ENCODE measurements around the gene SDK2. TPM values are rescaled to one million over a fixed set of nuclear protein-coding genes. Genes with fewer than 3 reads are reported as not detected.

The SDK2 gene
- total and polyA plus RNA-seq, 9 of the 15 experiments (the other 6 are each of a cell fraction or from before 2014, with no cell fraction given): 0.04 TPM; not detected in 8

- TF ChIP-seq TEAD4 (IDR thresholded peaks at IDR 0.05; ENCODE audit: low read length) (peak; percentile 71), TEAD4 (CRISPR knock-in tag; IDR thresholded peaks at IDR 0.05; ENCODE audit: borderline replicate concordance) (no peak), MYC (IDR thresholded peaks at IDR 0.05; ENCODE audit: low read depth, low read length) (peak; percentile 68), MYC (CRISPR knock-in tag; IDR thresholded peaks at IDR 0.05; ENCODE audit: borderline replicate concordance, low read depth) (no peak), TGIF2 (CRISPR knock-in tag; IDR thresholded peaks at IDR 0.05) (no peak), NCOA1 (IDR thresholded peaks at IDR 0.05; ENCODE audit: low read depth) (peak; percentile 41; the same call in 1 of the 2 replicates), VEZF1 (CRISPR knock-in tag; IDR thresholded peaks at IDR 0.05) (peak; percentile 50; the same call in 1 of the 2 replicates), NFIX (CRISPR knock-in tag; IDR thresholded peaks at IDR 0.05; ENCODE audit: low read depth) (no peak), ZNF3 (CRISPR knock-in tag; IDR thresholded peaks at IDR 0.05) (no peak), CBFA2T3 (IDR thresholded peaks at IDR 0.05) (peak; percentile 89), EP300 (IDR thresholded peaks at IDR 0.05; ENCODE audit: low read length) (peak; percentile 77), NRF1 (conservative IDR thresholded peaks at IDR 0.05 in 1 of 2, IDR thresholded peaks at IDR 0.05 in 1 of 2) (0 out of 4 replicates have a peak, but pooled peaks of 1 of the 2 experiments have one; percentile 10), POLR2AphosphoS5 (IDR thresholded peaks at IDR 0.05; ENCODE audit: control insufficient read depth, insufficient read depth, low read depth, low read length) (peak; percentile 60; the same call in 1 of the 2 replicates), MAZ (CRISPR knock-in tag; conservative IDR thresholded peaks at IDR 0.05 in 1 of 2, IDR thresholded peaks at IDR 0.05 in 1 of 2) (0 out of 4 replicates have a peak, but pooled peaks of 1 of the 2 experiments have one; percentile 49), KLF16 (IDR thresholded peaks at IDR 0.05) (peak; percentile 46; the same call in 1 of the 2 replicates), HMBOX1 (IDR thresholded peaks at IDR 0.05) (peak; percentile 46; the same call in 1 of the 2 replicates), CREB3L1 (IDR thresholded peaks at IDR 0.05; ENCODE audit: borderline replicate concordance, low read depth) (no peak), ZNF511 (CRISPR knock-in tag; IDR thresholded peaks at IDR 0.05) (no peak), JUN (IDR thresholded peaks at IDR 0.05; ENCODE audit: borderline replicate concordance, low read depth, low read length) (no peak), JUN (CRISPR knock-in tag; IDR thresholded peaks at IDR 0.05; ENCODE audit: borderline replicate concordance) (no peak), ETV1 (tag; conservative IDR thresholded peaks at IDR 0.05; ENCODE audit: low read depth) (peak; percentile 16; the same call in 1 of the 2 replicates), XRCC3 (IDR thresholded peaks at IDR 0.05) (no peak), MAFG (tag; conservative IDR thresholded peaks at IDR 0.05) (no peak), CSDE1 (IDR thresholded peaks at IDR 0.05) (no peak), SMARCE1 (IDR thresholded peaks at IDR 0.05) (peak; percentile 72)
Measured at GRCh38 chr17:73309727-73310596, 334.3 kb downstream of the SDK2 start (continued).

All from K562 (cell line).